GM12875 (cell line): ENCODE data around the gene ATP4A.

Source experiments
- H3K4me3 ChIP-seq: one replicate; pipeline ENCODE4 v1.5.1; 2011; ENCODE audit warnings: low read depth, low read length, control low read depth
- TF ChIP-seq, protein P1 (sequence below): IDR thresholded peaks from 2 replicates; pipeline ENCODE4 v1.5.1; 2011; ENCODE audit warnings: low read depth, mild to moderate bottlenecking, control low read depth, inconsistent platforms, low read length, moderate library complexity, borderline replicate concordance; ENCODE audit not compliant: insufficient read depth

ATP4A gene

DNA sequence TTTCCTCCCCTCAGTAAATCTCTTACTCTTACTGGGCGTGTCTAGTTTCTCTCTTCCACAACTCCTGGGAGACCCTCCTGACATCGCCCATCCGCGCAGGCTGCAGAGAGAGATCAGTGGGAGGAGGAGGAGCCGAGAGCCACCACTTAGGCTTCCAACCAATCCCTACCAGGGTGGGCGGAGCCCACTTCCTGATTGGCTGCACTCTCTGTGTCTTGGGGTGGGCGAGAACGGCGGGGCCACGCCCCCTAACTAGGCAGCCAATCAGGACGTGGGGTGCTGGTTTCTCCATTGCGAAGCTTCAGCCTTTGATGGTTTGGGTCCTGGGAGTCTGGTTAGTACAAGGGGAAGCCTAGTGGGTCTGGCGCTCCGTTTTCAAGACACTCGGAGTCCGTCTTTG, 22.4 kb upstream of the ATP4A start, which contains the start of gene PMIS2:
TSS of gene PMIS2 (plus strand) at position 326 of the 400 bp plus-strand sequence. CDS start 87 bp downstream, outside the sequence.
- H3K4me3 ChIP-seq = no peak within 1 kb of the TSS
- TF ChIP-seq, protein P1, sequence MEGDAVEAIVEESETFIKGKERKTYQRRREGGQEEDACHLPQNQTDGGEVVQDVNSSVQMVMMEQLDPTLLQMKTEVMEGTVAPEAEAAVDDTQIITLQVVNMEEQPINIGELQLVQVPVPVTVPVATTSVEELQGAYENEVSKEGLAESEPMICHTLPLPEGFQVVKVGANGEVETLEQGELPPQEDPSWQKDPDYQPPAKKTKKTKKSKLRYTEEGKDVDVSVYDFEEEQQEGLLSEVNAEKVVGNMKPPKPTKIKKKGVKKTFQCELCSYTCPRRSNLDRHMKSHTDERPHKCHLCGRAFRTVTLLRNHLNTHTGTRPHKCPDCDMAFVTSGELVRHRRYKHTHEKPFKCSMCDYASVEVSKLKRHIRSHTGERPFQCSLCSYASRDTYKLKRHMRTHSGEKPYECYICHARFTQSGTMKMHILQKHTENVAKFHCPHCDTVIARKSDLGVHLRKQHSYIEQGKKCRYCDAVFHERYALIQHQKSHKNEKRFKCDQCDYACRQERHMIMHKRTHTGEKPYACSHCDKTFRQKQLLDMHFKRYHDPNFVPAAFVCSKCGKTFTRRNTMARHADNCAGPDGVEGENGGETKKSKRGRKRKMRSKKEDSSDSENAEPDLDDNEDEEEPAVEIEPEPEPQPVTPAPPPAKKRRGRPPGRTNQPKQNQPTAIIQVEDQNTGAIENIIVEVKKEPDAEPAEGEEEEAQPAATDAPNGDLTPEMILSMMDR = no peak

DNA sequence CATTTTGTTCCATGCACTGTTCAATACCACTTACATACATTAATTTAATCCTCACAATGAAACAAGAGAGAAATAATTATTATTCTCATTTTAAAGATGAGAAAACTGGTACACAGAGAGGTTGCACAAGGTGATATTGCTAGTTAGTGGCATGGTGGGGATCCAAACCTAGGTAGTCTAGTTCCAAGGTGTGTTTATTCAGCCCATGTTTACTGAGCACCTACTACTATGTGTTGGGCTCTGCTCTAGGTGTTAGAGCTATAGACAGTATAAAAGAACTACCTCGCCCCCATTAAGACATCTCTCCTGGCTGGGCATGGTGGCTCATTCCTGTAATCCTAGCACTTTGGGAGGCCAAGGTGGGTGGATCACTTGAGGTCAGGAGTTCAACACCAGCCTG, 19.3 kb upstream of the ATP4A start:
- H3K4me3 ChIP-seq = no peak overlapping the region
- TF ChIP-seq, protein P1 = no peak

DNA sequence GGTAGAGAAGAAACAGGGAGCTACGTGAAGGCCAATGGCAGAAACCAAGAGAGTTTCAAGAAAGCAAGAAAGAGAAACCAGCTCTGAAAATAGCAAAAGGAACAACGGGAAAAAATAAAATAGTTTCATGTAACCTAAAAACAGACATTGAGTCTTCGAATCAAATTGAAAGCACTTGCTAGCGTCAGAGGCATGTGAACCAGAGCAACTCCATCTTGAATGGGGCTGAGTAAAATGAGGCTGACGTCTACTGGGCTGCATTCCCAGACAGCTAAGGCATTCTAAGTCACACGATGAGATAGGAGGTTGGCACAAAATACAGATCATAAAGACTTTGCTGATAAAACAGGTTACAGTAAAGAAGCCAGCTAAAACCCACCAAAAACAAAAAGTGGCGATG, 15.2 kb upstream of the ATP4A start:
- TF ChIP-seq, protein P1 = no peak

GRCh38 chr19:35577918-35578317, 14.5 kb upstream of the ATP4A start:
- no peak overlapping the region for H3K4me3 ChIP-seq
- TF ChIP-seq, protein P1 = no peak

More for the DNA sequence above, 15.2 kb upstream of the ATP4A start:
- no peak overlapping the region for H3K4me3 ChIP-seq

GRCh38 chr19:35571406-35571965, 8.0 kb upstream of the ATP4A start:
- H3K4me3 ChIP-seq = no peak overlapping the region
- TF ChIP-seq, protein P1 = no peak

DNA sequence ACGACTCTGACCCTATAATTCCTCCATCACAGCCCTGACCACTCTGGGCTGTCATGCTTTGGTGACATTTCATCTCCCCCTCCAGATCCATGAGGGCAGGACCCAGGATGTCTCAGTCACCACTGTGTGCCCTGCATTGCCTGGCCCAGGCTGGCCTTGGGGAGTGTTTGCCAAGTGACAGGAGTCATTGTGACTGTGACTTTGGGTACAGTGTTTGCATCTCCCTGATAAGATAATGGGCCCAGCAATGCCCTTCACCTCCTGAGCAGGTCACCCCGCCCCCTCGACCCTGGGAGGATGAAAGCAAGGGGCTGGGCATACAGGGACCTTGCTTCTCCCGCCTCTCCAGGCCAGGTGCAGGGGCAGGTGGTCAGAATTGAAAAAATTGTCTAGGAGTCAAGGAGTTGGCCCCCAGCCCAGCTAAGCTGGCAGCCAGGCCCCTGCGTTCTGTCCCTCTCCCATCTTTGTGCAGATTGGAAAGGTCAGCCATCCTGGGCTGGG, 5.9 kb upstream of the ATP4A start:
- no peak overlapping the region for H3K4me3 ChIP-seq
- TF ChIP-seq, protein P1 = no peak

- TF ChIP-seq, protein P1 = no peak
Measured at GRCh38 chr19:35566738-35567137, 3.3 kb upstream of the ATP4A start.

More at GRCh38 chr19:35566738-35567137, 3.3 kb upstream of the ATP4A start:
- H3K4me3 ChIP-seq = no peak overlapping the region
